ENCODE data around the gene CSTF1.
"Not testable (repeated sequence)": the region's sequence is repeated elsewhere in the genome, so short reads cannot be mapped to it uniquely, and the experiment has no call there.

CSTF1 gene

GRCh38 chr20:56380375-56380774, 12.1 kb upstream of the CSTF1 start:
- Mint-ChIP-seq H3K9me3 (no peaks in the 10 kb centered on the region), H3K4me3 (no peak overlapping the region), H3K27me3 (no peaks in the 10 kb centered on the region), H3K36me3 (ENCODE audit: insufficient read depth) (peaks cover 13% of the 10 kb centered on the region), H3K4me1 (ENCODE audit: low read depth in 2 of 2) (no peaks in the 10 kb centered on the region), H3K27ac (peak overlapping the region in 1 of 2 donors; percentile 38)
- DNase-seq (no peak), ATAC-seq (replicated peaks) (no peak)

- Mint-ChIP-seq H3K4me1 (ENCODE audit: low read depth in 2 of 2) (no peaks in the 10 kb centered on the region), H3K36me3 (ENCODE audit: insufficient read depth) (peaks cover 13% of the 10 kb centered on the region), H3K9me3 (no peaks in the 10 kb centered on the region), H3K4me3 (no peak overlapping the region), H3K27ac (no peak overlapping the region), H3K27me3 (no peaks in the 10 kb centered on the region)
- DNase-seq (no peak), ATAC-seq (replicated peaks) (no peak)
Measured at GRCh38 chr20:56381501-56381900, 10.9 kb upstream of the CSTF1 start.

GRCh38 chr20:56382696-56383095, 9.7 kb upstream of the CSTF1 start:
- Mint-ChIP-seq H3K36me3 (ENCODE audit: insufficient read depth) (peaks cover 13% of the 10 kb centered on the region), H3K27ac (no peak overlapping the region), H3K4me1 (ENCODE audit: low read depth in 2 of 2) (no peaks in the 10 kb centered on the region), H3K27me3 (no peaks in the 10 kb centered on the region), H3K9me3 (no peaks in the 10 kb centered on the region), H3K4me3 (no peak overlapping the region)
- ATAC-seq (replicated peaks) (no peak), DNase-seq (no peak)

- no peak for DNase-seq
- Mint-ChIP-seq H3K27ac (peak overlapping the region in 1 of 2 donors; percentile 26), H3K4me3 (no peak overlapping the region), H3K27me3 (no peaks in the 10 kb centered on the region), H3K9me3 (no peaks in the 10 kb centered on the region), H3K36me3 (ENCODE audit: insufficient read depth) (peaks cover 13% of the 10 kb centered on the region), H3K4me1 (ENCODE audit: low read depth in 2 of 2) (no peaks in the 10 kb centered on the region)
- no peak for ATAC-seq (replicated peaks)
Measured at GRCh38 chr20:56383334-56383733, 9.1 kb upstream of the CSTF1 start.

- Mint-ChIP-seq H3K4me3 (no peak overlapping the region), H3K36me3 (ENCODE audit: insufficient read depth) (peaks cover 7% of the 10 kb centered on the region), H3K27ac (no peak overlapping the region), H3K27me3 (no peaks in the 10 kb centered on the region), H3K4me1 (ENCODE audit: low read depth in 2 of 2) (no peaks in the 10 kb centered on the region), H3K9me3 (no peaks in the 10 kb centered on the region)
- no peak for ATAC-seq (replicated peaks)
- no peak for DNase-seq
Measured at GRCh38 chr20:56385130-56385529, 7.3 kb upstream of the CSTF1 start.

- H3K27me3 Mint-ChIP-seq = no peaks in the 10 kb centered on the region
- H3K9me3 Mint-ChIP-seq = no peaks in the 10 kb centered on the region
- no peak for DNase-seq
- H3K4me3 Mint-ChIP-seq = no peak overlapping the region
- H3K27ac Mint-ChIP-seq = peak overlapping the region in 1 of 2 donors; percentile 66
- no peak for ATAC-seq (replicated peaks)
- peaks cover 7% of the 10 kb centered on the region for H3K36me3 Mint-ChIP-seq (ENCODE audit: insufficient read depth)
- H3K4me1 Mint-ChIP-seq (ENCODE audit: low read depth in 2 of 2) = peaks cover 0 to 4% of the 10 kb centered on the region in 2 donors
Measured at GRCh38 chr20:56386219-56386618, 6.2 kb upstream of the CSTF1 start.

GRCh38 chr20:56388882-56389281, 3.6 kb upstream of the CSTF1 start:
- peaks cover 4% of the 10 kb centered on the region for H3K36me3 Mint-ChIP-seq (ENCODE audit: insufficient read depth)
- no peak overlapping the region for H3K27ac Mint-ChIP-seq
- DNase-seq = no peak
- H3K9me3 Mint-ChIP-seq = no peaks in the 10 kb centered on the region
- no peak overlapping the region for H3K4me3 Mint-ChIP-seq
- peaks cover 4 to 13% of the 10 kb centered on the region in 2 donors for H3K4me1 Mint-ChIP-seq (ENCODE audit: low read depth in 2 of 2)
- no peak for ATAC-seq (replicated peaks)
- no peaks in the 10 kb centered on the region for H3K27me3 Mint-ChIP-seq

GRCh38 chr20:56389807-56390206, 2.6 kb upstream of the CSTF1 start:
- Mint-ChIP-seq H3K9me3 (no peaks in the 10 kb centered on the region), H3K27ac (no peak overlapping the region), H3K36me3 (ENCODE audit: insufficient read depth) (peaks cover under 1% of the 10 kb centered on the region), H3K4me1 (ENCODE audit: low read depth in 2 of 2) (peaks cover 4 to 20% of the 10 kb centered on the region in 2 donors), H3K27me3 (no peaks in the 10 kb centered on the region), H3K4me3 (no peak overlapping the region)
- DNase-seq = no peak
- ATAC-seq (replicated peaks) = no peak

GRCh38 chr20:56390396-56390795, 2.0 kb upstream of the CSTF1 start:
- not testable (repeated sequence) for H3K4me3 Mint-ChIP-seq; H3K9me3 Mint-ChIP-seq; DNase-seq; ATAC-seq (replicated peaks); H3K27me3 Mint-ChIP-seq; H3K27ac Mint-ChIP-seq; H3K36me3 Mint-ChIP-seq (ENCODE audit: insufficient read depth)
- peaks cover 4 to 23% of the 10 kb centered on the region in 2 donors for H3K4me1 Mint-ChIP-seq (ENCODE audit: low read depth in 2 of 2)

- Mint-ChIP-seq H3K27ac (no peak overlapping the region), H3K9me3 (no peaks in the 10 kb centered on the region), H3K27me3 (no peaks in the 10 kb centered on the region), H3K4me3 (no peak overlapping the region), H3K36me3 (ENCODE audit: insufficient read depth) (peaks cover 7% of the 10 kb centered on the region), H3K4me1 (ENCODE audit: low read depth in 2 of 2) (peaks cover 4 to 23% of the 10 kb centered on the region in 2 donors)
- ATAC-seq (replicated peaks) = no peak
- no peak for DNase-seq
Measured at GRCh38 chr20:56391037-56391436, 1.4 kb upstream of the CSTF1 start.

- peaks cover 12% of the 10 kb centered on the region for H3K36me3 Mint-ChIP-seq (ENCODE audit: insufficient read depth)
- no peak overlapping the region for H3K4me3 Mint-ChIP-seq
- peak; percentile 12 for ATAC-seq (replicated peaks)
- no peaks in the 10 kb centered on the region for H3K9me3 Mint-ChIP-seq
- no peak overlapping the region for H3K27ac Mint-ChIP-seq
- no peaks in the 10 kb centered on the region for H3K27me3 Mint-ChIP-seq
- H3K4me1 Mint-ChIP-seq (ENCODE audit: low read depth in 2 of 2) = peaks cover 4 to 23% of the 10 kb centered on the region in 2 donors
- DNase-seq = no peak
Measured at GRCh38 chr20:56391596-56392131, 781 bp upstream of the CSTF1 start.

GRCh38 chr20:56392881-56393482, 537 bp downstream of the CSTF1 start:
- H3K9me3 Mint-ChIP-seq = no peaks in the 10 kb centered on the region
- ATAC-seq (replicated peaks) = peak; percentile 20

GRCh38 chr20:56393653-56394052, 1.2 kb downstream of the CSTF1 start:
- no peaks in the 10 kb centered on the region for H3K27me3 Mint-ChIP-seq
- ATAC-seq (replicated peaks) = no peak
- DNase-seq = no peak
- no peak overlapping the region for H3K4me3 Mint-ChIP-seq
- peaks cover 32% of the 10 kb centered on the region for H3K36me3 Mint-ChIP-seq (ENCODE audit: insufficient read depth)
- H3K27ac Mint-ChIP-seq = no peak overlapping the region
- H3K4me1 Mint-ChIP-seq (ENCODE audit: low read depth in 2 of 2) = peaks cover 4 to 23% of the 10 kb centered on the region in 2 donors
- no peaks in the 10 kb centered on the region for H3K9me3 Mint-ChIP-seq

More at GRCh38 chr20:56392881-56393482, 537 bp downstream of the CSTF1 start:
- H3K27me3 Mint-ChIP-seq = no peaks in the 10 kb centered on the region
- no peak overlapping the region for H3K27ac Mint-ChIP-seq
- no peak for DNase-seq
- peaks cover 4 to 23% of the 10 kb centered on the region in 2 donors for H3K4me1 Mint-ChIP-seq (ENCODE audit: low read depth in 2 of 2)
- no peak overlapping the region for H3K4me3 Mint-ChIP-seq
- H3K36me3 Mint-ChIP-seq (ENCODE audit: insufficient read depth) = peaks cover 25% of the 10 kb centered on the region

GRCh38 chr20:56395166-56395565, 2.7 kb downstream of the CSTF1 start:
- ATAC-seq (replicated peaks) (no peak), DNase-seq (no peak)
- no peaks in the 10 kb centered on the region for H3K9me3 Mint-ChIP-seq
- no peak overlapping the region for H3K27ac Mint-ChIP-seq
- peaks cover 4 to 23% of the 10 kb centered on the region in 2 donors for H3K4me1 Mint-ChIP-seq (ENCODE audit: low read depth in 2 of 2)
- no peak overlapping the region for H3K4me3 Mint-ChIP-seq
- H3K27me3 Mint-ChIP-seq = no peaks in the 10 kb centered on the region
- H3K36me3 Mint-ChIP-seq (ENCODE audit: insufficient read depth) = peaks cover 44% of the 10 kb centered on the region

Measured in effector memory CD8-positive, alpha-beta T cell (primary cell).